Measurements from ENCODE around the gene RBFOX1.

DNA sequence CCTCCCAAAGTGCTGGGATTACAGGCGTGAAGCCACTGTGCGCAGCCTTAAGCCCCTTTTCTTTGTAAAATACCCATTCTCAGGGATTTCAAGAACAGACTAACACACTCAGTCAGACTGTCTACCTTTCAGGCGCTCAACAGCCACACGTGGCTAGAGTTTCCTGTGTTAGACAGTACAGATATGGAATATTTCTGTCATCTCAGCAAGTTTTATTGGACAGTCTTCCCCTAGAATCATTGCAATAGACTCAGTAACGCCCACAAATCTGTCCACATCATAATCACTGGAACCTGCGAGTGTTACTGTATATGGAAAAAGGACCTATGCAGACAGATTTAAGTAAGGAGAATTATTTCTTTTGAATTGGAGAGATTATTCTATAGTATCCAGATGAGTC is 160.5 kb downstream of the RBFOX1 start:
- TF ChIP-seq, protein P1, sequence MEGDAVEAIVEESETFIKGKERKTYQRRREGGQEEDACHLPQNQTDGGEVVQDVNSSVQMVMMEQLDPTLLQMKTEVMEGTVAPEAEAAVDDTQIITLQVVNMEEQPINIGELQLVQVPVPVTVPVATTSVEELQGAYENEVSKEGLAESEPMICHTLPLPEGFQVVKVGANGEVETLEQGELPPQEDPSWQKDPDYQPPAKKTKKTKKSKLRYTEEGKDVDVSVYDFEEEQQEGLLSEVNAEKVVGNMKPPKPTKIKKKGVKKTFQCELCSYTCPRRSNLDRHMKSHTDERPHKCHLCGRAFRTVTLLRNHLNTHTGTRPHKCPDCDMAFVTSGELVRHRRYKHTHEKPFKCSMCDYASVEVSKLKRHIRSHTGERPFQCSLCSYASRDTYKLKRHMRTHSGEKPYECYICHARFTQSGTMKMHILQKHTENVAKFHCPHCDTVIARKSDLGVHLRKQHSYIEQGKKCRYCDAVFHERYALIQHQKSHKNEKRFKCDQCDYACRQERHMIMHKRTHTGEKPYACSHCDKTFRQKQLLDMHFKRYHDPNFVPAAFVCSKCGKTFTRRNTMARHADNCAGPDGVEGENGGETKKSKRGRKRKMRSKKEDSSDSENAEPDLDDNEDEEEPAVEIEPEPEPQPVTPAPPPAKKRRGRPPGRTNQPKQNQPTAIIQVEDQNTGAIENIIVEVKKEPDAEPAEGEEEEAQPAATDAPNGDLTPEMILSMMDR (conservative IDR thresholded peaks at IDR 0.05 in 1 of 2, IDR thresholded peaks at IDR 0.05 in 1 of 2; ENCODE audit: extremely low read depth in 1 of 2, insufficient read depth in 1 of 2, low read depth in 1 of 2, low read length in 2 of 2) = no peak
- no peak for TF ChIP-seq EZH2 (IDR thresholded peaks at IDR 0.05; ENCODE audit: borderline replicate concordance, low read length)

Measured in mammary epithelial cell (primary cell).